Measurements from ENCODE around the gene NAA40.

Gene NAA40

DNA sequence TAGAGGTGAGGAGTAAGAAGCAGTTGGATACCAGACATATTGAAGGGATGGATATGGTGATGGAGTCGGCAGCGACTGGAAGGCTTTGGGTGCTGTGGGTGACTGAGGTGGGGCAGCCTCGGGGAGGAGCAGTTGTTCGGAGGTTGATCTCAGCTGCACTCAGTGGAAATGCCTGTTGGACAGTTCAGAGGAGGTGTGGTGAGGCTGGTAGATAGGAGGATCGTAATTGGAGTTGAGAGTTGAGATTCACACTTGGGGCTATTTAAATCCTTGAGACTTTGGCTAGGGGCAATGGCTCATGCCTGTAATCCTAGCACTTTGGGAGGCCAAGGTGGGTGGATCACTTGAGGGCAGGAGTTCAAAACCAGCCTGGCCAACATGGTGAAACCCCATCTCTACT, 54.3 kb downstream of the NAA40 start:
- no peak for DNase-seq

DNA sequence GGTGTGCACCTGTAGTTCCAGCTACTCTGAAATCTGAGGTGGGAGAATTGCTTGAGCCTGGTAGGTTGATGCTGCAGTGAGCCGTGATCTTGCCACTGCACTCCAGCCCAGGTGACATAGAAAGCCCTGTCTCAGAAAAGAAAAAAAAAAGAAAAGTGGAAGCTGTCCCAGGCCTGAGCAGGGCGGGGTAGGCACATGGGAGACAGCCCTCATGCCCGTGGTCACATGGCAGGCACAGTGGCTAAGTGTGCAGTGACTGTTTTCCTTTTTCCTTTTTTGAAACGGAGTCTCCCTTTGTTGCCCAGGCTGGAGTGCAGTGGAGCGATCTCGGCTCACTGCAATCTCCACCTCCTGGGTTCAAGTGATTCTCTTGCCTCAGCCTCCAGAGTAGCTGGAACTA, 55.2 kb downstream of the NAA40 start:
- no peak for DNase-seq

DNA sequence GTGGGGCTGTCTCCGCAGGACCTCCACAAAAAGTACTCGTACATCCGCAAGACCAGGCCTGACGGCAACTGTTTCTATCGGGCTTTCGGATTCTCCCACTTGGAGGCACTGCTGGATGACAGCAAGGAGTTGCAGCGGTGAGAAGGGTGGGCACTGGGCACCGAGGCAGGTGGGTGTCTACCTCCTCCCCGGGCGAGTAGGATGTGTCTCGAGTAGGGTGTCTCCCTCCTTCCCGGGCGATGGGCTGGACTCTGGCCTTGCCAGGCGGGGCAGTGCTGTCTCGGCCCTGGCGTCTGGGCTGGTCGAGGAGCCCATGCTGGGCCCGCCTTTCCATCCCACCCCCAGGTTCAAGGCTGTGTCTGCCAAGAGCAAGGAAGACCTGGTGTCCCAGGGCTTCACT, 57.7 kb downstream of the NAA40 start:
- no peak for DNase-seq

DNA sequence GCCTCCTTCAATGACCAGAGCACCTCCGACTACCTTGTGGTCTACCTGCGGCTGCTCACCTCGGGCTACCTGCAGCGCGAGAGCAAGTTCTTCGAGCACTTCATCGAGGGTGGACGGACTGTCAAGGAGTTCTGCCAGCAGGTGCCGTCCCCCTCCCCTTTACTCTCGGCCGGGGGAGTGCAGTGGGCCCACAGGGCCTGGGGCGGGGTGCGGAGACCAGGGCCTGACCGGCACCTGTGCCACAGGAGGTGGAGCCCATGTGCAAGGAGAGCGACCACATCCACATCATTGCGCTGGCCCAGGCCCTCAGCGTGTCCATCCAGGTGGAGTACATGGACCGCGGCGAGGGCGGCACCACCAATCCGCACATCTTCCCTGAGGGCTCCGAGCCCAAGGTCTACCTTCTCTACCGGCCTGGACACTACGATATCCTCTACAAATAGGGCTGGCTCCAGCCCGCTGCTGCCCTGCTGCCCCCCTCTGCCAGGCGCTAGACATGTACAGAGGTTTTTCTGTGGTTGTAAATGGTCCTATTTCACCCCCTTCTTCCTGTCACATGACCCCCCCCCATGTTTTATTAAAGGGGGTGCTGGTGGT, 58.4 kb downstream of the NAA40 start:
- DNase-seq = no peak

DNA sequence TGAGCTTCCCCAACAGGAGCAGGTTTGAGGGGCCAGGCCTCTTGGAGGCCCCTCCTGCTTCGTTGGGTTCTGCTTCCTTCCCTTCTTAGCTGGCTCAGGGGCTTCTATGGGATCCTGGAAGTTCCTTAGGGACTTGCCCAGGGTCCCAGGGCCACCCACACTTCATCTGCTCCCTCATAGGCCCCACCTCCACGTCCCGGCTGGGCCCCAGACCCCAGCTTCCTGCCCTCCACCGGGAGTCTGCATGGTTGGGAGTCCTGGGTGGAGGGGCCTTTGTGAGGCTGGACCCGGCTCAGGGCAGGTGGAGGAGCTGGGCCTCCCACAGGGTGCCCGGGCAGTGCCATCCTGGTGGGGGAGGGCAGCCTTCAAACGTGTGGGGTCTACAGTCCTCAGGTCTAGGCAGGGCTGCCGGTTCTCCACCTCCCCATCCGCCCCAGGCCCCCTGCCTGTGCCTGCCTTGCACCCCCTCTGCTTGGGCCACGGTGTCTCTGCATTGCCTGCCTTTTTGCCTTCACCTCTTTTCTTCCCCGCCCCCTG, 59.1 kb downstream of the NAA40 start:
- no peak for DNase-seq

DNA sequence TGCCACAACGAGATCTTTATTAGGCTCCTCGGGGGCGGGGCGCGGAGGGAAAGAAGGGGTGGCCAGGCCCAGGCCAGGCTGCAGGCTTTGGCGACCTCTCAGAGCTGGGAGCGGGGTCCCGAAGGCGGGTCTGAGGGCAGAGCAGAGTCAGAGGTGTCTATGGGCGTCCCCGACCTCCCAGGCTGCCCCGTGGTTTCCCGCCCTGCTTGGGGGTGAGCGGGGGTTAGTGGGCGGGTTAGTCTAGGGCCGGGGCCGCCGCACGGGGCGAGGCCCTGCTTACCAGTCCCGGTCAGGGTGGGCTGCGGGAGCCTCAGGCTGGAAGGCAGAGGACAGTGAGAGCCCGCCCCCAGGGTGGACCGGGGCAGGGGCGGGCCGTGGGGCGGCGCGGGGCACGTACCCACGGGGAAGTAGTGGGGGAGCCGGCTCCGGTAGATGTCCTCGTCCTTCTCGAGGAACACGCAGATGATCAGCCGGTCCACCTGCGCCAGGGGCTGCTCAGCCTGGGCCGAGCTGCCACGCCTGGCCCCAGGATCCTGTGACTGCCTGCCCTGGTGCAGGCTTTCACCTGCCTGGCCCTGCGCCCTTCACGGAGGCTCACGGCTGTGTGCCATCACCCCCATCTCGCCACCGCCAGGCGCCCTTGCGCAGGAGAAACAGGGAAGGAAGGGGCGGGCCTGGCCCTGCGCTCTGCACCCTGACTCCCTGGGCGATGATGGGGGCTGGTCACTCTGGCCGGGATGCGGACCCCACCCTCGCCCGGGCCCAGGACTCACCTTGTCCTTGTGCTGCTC, 60.0 kb downstream of the NAA40 start:
- DNase-seq = no peak

DNA sequence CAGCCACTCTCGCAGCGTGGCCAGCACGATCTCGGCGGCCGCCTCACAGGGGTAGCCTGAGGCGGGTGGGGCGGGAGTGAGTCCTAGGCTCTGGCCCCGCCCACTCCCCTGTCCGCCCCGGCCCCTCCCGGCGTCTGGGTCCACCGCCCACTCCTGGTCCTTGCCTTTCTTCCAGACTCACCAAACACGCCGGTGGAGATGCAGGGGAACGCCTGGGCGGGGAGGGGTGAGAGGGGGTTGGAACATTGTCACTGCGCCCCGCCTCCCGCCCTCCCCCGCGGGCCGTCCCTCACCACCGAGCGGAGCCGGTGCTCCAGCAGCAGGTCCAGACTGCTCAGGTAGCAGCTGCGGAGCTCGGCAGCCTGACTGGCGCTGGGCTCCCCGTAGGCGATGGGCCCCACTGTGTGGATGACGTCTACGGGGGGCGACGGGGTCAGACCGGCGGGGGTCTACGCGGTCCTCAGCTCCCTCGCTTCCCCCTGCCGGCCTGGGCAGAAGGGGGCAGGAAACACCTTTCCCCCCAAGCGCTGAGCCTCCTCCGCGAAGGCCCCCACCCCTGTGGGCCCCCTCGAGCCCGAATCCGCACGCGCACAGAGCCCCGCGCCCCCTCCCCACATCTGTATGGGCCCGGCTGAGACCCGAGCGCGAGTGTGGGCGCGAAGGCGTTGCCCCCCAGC, 60.7 kb downstream of the NAA40 start:
- peak; percentile 54 for DNase-seq

DNA sequence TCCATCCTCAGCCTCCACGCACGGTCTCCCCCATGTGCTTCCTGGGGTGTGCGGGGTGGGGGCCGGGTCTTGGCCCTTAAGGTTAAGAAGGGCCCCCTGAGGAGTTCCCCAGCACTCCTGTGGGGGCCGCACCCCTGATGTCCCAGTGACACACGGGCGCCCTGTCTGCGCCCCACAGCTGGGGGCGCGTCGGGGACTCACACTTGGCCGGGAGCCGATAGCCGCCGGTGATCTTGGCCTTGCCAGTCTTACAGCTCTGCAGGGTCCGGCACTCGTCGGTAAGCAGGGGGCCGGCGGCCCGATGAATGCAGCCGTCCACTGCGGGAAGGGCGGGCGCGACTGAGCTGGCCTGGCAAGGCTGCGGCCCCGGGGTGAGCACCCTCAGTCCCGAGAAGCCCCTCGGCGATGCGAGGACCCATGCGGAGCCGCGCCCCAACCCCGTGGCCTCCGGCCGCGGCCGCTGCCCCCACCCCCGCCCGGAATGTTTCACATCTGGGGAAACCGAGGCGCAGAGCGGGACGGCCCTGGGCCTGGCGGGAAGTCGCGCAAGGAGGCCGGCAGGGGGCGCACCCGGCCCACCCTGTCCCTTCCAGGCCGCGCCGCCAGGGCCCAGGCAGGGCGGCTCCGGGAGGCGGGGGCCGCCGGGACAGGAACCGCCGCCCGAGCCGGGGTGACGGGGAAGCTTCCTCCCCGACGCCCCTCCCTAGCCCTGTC, 61.4 kb downstream of the NAA40 start:
- peak; percentile 76 for DNase-seq

DNA sequence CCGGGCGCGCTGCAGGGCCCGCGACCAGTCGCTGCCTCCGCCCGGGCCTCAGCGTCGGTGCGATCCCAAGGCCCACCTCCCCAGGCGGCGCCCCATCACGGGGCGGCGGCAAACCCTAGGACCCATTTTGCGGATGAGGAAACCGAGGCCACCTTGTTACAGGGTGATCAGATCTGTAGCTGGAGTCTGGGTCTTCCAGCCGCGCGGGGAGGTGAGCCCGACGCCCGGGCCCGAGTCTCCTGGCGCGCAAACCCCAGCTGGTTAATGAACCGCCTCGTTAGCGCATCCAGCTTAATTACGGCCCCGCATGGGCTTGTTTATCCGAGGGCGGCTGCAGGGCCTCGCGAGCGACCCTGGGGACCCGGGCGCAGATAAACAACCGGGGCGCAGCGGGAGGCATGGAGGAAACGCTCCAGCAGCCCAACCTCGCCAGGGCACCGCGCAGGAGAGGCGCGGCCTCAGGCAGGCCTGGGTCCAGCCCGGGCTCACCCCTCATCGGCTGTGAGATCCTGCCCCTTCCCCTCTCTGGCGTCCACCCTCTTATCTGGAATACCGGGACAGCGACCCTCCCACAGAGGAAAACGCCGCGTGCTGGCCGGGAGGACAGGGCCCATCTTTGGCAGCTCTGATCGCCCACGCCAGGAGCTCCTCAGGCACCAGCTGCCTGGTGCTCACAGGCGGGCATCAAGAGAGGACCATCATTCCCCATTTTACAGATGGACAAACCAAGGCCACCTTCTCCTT, 62.1 kb downstream of the NAA40 start:
- DNase-seq = no peak

DNA sequence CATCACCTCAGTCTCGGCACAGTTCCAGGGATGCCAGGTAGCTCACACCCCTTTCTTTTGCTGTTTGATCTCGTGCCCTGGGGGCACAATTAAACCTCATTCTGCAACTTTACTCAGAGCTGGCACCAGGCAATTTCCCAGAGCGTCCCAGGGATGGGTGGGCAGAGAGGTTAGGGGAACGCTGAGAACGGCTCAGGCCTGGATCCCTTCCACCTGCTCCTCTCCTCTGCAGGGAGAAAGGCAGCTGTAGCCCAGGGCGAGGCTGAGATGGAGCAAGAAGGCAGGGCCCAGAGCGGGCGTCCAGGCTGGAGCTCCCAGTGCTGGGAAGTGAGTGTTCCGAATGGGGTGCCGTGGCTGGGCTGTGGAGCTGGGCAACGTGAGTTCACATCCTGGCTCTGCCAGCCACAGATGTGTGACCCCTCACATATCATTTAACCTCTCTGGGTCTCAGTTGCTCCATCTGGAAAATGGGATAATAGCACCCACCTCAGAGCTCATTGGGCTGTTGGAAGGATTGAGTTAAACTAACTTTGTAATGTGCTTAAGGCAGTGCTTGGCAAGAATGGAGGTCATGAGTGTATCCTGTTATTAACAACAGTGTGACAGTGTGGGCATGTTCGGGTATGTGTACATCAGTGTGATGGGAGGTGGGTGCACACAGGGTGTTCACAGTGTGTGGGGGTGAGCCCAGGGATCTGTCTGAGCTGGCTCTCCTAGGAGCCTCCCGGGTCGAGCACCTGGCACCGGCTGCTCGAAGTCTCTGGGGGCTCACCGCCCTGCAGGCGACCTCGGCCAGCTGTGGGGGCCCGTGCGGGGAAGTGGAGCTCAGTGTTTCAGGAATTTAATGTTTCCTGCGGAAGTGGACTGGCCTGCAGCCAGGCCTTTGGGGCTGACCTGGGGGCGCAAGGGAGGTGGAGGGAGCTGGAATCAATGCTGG, 63.0 kb downstream of the NAA40 start:
- no peak for DNase-seq

DNA sequence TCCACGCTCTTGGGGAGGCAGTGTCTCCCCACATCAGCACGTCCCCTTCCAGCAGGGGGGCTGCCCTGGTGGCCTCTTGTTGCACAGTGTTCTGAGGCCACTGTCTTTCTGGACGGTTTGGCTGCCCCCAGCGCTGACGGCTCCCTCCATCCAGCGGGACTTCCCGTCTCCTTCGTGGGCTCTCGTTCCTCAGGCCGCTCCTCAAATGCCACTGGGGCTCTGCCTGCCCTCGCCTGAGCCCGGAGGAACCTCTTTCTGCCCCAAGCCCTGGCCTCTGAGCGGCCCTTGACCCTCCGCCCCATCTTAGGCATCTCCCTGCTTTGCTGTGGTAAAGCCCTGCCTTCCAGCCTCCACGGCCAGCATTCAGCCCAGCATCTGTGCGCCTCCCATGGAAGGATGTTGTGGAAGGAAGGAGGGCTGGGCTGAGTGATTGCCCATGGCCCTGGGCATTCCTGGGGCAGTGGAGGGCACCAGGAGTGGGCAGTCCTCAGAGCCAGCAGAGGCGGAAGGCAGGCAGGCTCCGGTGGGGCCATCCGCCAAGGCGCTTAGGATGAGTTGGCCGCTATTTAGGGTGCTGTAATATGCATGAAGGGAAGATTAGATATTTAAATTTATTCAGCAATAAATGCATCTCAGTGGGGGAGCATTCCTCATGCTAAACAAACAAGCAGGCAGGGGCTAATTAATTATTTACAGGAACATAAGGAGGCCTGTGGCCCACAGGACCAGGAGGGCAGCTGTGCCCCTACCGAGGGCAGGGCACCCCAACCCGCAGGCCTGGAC, 65.2 kb downstream of the NAA40 start:
- no peak for DNase-seq

DNA sequence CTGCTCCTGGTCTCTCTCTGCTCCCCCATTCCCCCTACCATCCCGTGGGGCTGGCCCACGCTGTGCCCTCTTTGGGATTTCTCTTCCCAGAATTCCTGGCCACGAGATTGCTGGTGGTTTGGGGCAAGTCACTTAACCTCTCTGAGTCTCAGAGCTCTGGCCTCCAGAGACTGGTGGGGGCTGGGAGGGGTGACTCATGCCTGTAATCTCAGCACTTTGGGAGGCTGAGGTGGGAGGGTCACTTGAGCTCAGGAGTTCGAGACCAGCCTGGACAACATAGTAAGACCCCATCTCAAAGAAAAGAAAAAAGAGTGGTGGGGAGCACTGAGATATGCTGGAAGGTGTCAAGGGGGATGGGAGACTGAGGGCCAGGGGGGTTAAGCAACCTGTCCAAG, 65.8 kb downstream of the NAA40 start:
- no peak for DNase-seq

DNA sequence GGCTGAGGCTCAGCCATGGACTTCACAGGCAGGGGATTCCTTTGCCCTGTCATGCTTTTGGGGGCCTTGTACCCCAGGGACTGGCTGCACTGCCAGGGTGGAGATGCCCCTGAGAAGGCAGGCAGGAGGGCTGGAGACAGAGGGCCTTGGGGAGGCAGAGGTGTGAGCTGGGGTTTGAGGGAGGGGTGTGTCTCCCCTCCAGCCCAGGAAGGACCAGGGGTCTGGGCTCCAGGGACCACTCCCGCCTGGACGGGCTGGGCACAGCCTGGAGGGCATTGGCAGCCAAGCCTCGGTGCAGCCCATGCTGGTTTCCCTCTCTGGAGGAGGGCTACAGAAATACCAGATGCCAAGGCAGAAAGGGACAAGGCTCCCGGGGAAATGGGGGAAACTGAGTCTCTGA, 66.9 kb downstream of the NAA40 start:
- DNase-seq = no peak

DNA sequence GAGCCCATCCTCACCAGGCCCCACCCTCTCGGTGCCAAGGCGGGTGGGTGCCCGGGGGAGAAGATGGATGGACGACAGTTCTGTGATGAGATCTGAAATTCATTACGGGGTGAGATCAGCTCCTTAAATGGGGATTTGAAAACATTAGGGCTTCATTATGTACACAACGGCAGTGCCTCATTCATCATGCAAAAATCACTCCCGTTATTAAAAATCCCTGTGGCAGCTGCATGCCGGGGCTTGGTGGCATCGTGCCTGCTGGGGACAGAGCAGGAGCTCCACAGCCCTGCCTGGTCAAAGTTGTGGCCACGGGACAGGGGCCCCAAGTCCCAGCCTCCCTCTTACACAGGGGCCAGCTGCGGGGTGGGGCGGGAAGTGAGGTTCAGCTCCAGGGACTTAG, 67.6 kb downstream of the NAA40 start:
- DNase-seq = no peak
